ENCODE results near the gene CD84. TPM values are rescaled to one million over a fixed set of nuclear protein-coding genes. Genes with fewer than 3 reads are reported as not detected.

CD84 gene
- total RNA-seq, 1 experiment from 2014 or later = not detected

DNA sequence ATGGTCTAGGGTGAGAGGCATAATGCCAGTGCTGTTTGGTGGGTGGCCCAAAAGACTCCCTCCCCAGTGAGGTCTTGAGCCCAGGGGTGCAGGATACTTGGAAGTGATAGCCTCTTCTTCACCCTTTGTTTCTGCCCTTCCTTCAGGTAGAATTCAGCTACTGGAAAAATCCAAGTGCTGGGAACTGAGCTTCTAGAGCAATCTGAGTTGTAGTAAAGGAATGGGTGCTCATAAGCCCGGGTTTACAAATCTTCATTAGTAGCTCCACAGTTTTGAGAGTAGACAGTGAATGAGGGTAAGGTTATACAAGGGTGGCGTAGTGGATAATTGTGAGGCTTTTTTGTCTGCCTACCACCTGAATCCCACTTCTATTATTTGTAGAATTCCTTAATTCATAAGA lies 29.2 kb upstream of the CD84 start:
- TF ChIP-seq, protein P1, sequence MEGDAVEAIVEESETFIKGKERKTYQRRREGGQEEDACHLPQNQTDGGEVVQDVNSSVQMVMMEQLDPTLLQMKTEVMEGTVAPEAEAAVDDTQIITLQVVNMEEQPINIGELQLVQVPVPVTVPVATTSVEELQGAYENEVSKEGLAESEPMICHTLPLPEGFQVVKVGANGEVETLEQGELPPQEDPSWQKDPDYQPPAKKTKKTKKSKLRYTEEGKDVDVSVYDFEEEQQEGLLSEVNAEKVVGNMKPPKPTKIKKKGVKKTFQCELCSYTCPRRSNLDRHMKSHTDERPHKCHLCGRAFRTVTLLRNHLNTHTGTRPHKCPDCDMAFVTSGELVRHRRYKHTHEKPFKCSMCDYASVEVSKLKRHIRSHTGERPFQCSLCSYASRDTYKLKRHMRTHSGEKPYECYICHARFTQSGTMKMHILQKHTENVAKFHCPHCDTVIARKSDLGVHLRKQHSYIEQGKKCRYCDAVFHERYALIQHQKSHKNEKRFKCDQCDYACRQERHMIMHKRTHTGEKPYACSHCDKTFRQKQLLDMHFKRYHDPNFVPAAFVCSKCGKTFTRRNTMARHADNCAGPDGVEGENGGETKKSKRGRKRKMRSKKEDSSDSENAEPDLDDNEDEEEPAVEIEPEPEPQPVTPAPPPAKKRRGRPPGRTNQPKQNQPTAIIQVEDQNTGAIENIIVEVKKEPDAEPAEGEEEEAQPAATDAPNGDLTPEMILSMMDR (IDR thresholded peaks at IDR 0.05; ENCODE audit: unreplicated experiment) = no peak
- H3K27me3 Mint-ChIP-seq (ENCODE audit: unreplicated experiment) = peaks cover 75% of the 10 kb centered on the region
- H3K4me3 Mint-ChIP-seq (ENCODE audit: low read depth, unreplicated experiment) = no peak overlapping the region
- no peak overlapping the region for H3K27ac Mint-ChIP-seq (ENCODE audit: unreplicated experiment)
- H3K9me3 Mint-ChIP-seq (ENCODE audit: low read depth, unreplicated experiment) = no peaks in the 10 kb centered on the region
- no TSS peak for BruUV-seq (replicated peaks)
- DNase-seq = no peak
- H3K4me1 Mint-ChIP-seq (ENCODE audit: low read depth, unreplicated experiment) = no peaks in the 10 kb centered on the region
- CTCF ChIA-PET = interaction anchor here (1.2 to 2.1 kb wide), 2 partner anchors 179 to 180 kb away, joined by 3 to 8 read pairs; no protein-coding TSS in a partner anchor
- intact Hi-C loops (cut with micrococcal nuclease; ENCODE audit: unreplicated experiment) = loop anchor here (5.0 kb wide), 1 partner anchor 66 kb away; no protein-coding TSS in a partner anchor
- no peaks in the 10 kb centered on the region for H3K36me3 Mint-ChIP-seq (ENCODE audit: insufficient read depth, unreplicated experiment)

GRCh38 chr1:160608057-160608456 lies 28.8 kb upstream of the CD84 start:
- CTCF ChIA-PET = interaction anchor here (2.1 kb wide), 1 partner anchor 180 kb away, joined by 8 read pairs; no protein-coding TSS in a partner anchor

DNA sequence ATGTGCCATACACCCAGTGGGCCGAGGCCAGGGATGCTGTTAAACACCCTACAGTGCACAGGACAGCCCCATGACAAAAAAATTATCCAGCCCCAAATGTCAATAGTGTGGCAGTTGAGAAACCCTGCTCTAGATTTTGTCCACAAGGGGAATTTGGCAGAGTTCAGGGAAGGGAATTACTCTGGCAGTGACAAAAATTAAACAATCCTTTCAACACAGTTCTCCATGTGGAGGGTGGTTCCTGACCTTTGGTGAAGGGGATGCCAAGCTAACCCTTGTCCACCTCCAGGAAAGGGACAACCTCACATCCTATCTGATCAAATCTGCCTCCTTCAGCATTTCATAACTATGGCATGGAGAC lies 28.4 kb upstream of the CD84 start:
- DNase-seq = no peak
- BruUV-seq (replicated peaks) = no TSS peak
- TF ChIP-seq, protein P1 (IDR thresholded peaks at IDR 0.05; ENCODE audit: unreplicated experiment) = no peak
- Mint-ChIP-seq H3K4me1 (ENCODE audit: low read depth, unreplicated experiment) (no peaks in the 10 kb centered on the region), H3K36me3 (ENCODE audit: insufficient read depth, unreplicated experiment) (no peaks in the 10 kb centered on the region), H3K9me3 (ENCODE audit: low read depth, unreplicated experiment) (no peaks in the 10 kb centered on the region), H3K4me3 (ENCODE audit: low read depth, unreplicated experiment) (no peak overlapping the region), H3K27me3 (ENCODE audit: unreplicated experiment) (peaks cover 75% of the 10 kb centered on the region), H3K27ac (ENCODE audit: unreplicated experiment) (no peak overlapping the region)
- CTCF ChIA-PET = interaction anchor here (0.6 to 2.3 kb wide), 3 partner anchors 58 to 179 kb away, joined by 3 to 23 read pairs (median 7); no protein-coding TSS in a partner anchor
- intact Hi-C loops (cut with micrococcal nuclease; ENCODE audit: unreplicated experiment) = loop anchor here (1.0 to 5.0 kb wide), 3 partner anchors 65 to 179 kb away; no protein-coding TSS in a partner anchor

More at GRCh38 chr1:160608057-160608456, 28.8 kb upstream of the CD84 start:
- DNase-seq = no peak
- H3K27me3 Mint-ChIP-seq (ENCODE audit: unreplicated experiment) = peaks cover 75% of the 10 kb centered on the region
- TF ChIP-seq, protein P1 (IDR thresholded peaks at IDR 0.05; ENCODE audit: unreplicated experiment) = no peak
- H3K4me1 Mint-ChIP-seq (ENCODE audit: low read depth, unreplicated experiment) = no peaks in the 10 kb centered on the region
- no peaks in the 10 kb centered on the region for H3K36me3 Mint-ChIP-seq (ENCODE audit: insufficient read depth, unreplicated experiment)
- BruUV-seq (replicated peaks) = no TSS peak
- no peak overlapping the region for H3K4me3 Mint-ChIP-seq (ENCODE audit: low read depth, unreplicated experiment)
- intact Hi-C loops (cut with micrococcal nuclease; ENCODE audit: unreplicated experiment) = loop anchor here (5.0 kb wide), 1 partner anchor 66 kb away; no protein-coding TSS in a partner anchor
- no peaks in the 10 kb centered on the region for H3K9me3 Mint-ChIP-seq (ENCODE audit: low read depth, unreplicated experiment)
- H3K27ac Mint-ChIP-seq (ENCODE audit: unreplicated experiment) = no peak overlapping the region

DNA sequence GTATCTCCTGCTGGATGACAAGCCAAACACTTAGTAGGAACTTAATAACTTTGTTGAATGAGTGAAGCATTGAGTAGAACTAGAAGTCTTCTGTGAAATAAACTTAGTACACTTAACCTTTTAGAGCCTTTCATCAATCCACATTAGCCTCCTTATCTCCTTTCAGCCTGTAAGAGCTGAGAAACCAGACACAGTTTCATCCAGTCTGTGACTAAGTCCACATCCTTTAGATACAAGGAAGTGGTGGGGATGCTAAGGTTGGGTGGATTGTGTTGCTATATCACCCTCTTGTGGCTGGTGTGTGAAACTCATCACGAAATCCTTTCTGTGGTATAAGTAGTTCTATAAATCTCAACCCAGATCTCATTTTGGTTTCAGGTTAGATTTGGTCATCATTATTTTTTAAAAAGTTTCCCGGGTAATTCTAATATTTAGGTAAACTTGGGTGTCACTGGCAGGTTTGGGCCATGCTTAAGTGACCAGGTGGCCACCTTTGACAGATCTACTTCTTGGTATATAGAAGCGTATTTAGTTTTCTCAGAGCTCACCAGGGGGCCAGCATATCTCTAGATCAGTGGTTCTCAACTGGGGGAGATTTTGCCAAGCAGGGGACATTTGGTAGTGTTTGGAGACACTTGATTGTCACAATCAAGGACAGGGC lies 27.8 kb upstream of the CD84 start:
- H3K36me3 Mint-ChIP-seq (ENCODE audit: insufficient read depth, unreplicated experiment) = no peaks in the 10 kb centered on the region
- no peaks in the 10 kb centered on the region for H3K4me1 Mint-ChIP-seq (ENCODE audit: low read depth, unreplicated experiment)
- TF ChIP-seq, protein P1 (IDR thresholded peaks at IDR 0.05; ENCODE audit: unreplicated experiment) = peak; percentile 73
- H3K9me3 Mint-ChIP-seq (ENCODE audit: low read depth, unreplicated experiment) = no peaks in the 10 kb centered on the region
- peaks cover 74% of the 10 kb centered on the region for H3K27me3 Mint-ChIP-seq (ENCODE audit: unreplicated experiment)
- DNase-seq = peak; percentile 67
- CTCF ChIA-PET = interaction anchor here (0.6 to 2.3 kb wide), 3 partner anchors 57 to 178 kb away, joined by 3 to 23 read pairs (median 7); no protein-coding TSS in a partner anchor
- no TSS peak for BruUV-seq (replicated peaks)
- intact Hi-C loops (cut with micrococcal nuclease; ENCODE audit: unreplicated experiment) = loop anchor here (1.0 to 5.0 kb wide), 3 partner anchors 65 to 179 kb away; no protein-coding TSS in a partner anchor
- no peak overlapping the region for H3K27ac Mint-ChIP-seq (ENCODE audit: unreplicated experiment)
- no peak overlapping the region for H3K4me3 Mint-ChIP-seq (ENCODE audit: low read depth, unreplicated experiment)
